GM21723 (cell line): ENCODE measurements around the gene NEIL3.
"Not testable (repeated sequence)": the region's sequence is repeated elsewhere in the genome, so short reads cannot be mapped to it uniquely, and the experiment has no call there.

Experiments used
- ATAC-seq: cut with Tn5 transposase; IDR thresholded peaks from one replicate; pipeline ENCODE4 v1.9.1; 2021; ENCODE audit warnings: mild to moderate bottlenecking, moderate library complexity; ENCODE audit not compliant: unreplicated experiment

The NEIL3 gene

GRCh38 chr4:177301126-177301639, 8.5 kb upstream of the NEIL3 start:
- no peak for ATAC-seq

GRCh38 chr4:177302371-177303100, 7.1 kb upstream of the NEIL3 start:
- no peak for ATAC-seq

- ATAC-seq, result no peak
These were observed 5.6 kb upstream of the NEIL3 start for GRCh38 chr4:177304094-177304493.

GRCh38 chr4:177304864-177305263, 4.8 kb upstream of the NEIL3 start:
- not testable (repeated sequence) for ATAC-seq

GRCh38 chr4:177308125-177308524, 1.5 kb upstream of the NEIL3 start:
- ATAC-seq, result no peak

GRCh38 chr4:177308847-177309521, 690 bp upstream of the NEIL3 start:
- ATAC-seq, result no peak

- ATAC-seq, result no peak
These were observed 1.9 kb downstream of the NEIL3 start for GRCh38 chr4:177311589-177311988.

GRCh38 chr4:177313263-177313662, 3.6 kb downstream of the NEIL3 start:
- ATAC-seq, result no peak

GRCh38 chr4:177315767-177316464, 6.2 kb downstream of the NEIL3 start:
- ATAC-seq, result peak; percentile 50

- ATAC-seq, result no peak
These were observed 11.0 kb downstream of the NEIL3 start for GRCh38 chr4:177320721-177321120.

- ATAC-seq, result no peak
These were observed 12.0 kb downstream of the NEIL3 start for GRCh38 chr4:177321647-177322046.

GRCh38 chr4:177322266-177322665, 12.6 kb downstream of the NEIL3 start:
- ATAC-seq, result no peak

- no peak for ATAC-seq
These were observed 13.2 kb downstream of the NEIL3 start for GRCh38 chr4:177322881-177323280.

GRCh38 chr4:177323416-177323815, 13.7 kb downstream of the NEIL3 start:
- ATAC-seq, result no peak

- no peak for ATAC-seq
These were observed 22.4 kb downstream of the NEIL3 start for GRCh38 chr4:177332119-177332518.

GRCh38 chr4:177339477-177340374, 30.1 kb downstream of the NEIL3 start:
- ATAC-seq, result peak; percentile 97

GRCh38 chr4:177348348-177348747, 38.7 kb downstream of the NEIL3 start:
- no peak for ATAC-seq

GRCh38 chr4:177349191-177349590, 39.5 kb downstream of the NEIL3 start:
- no peak for ATAC-seq

- ATAC-seq, result no peak
These were observed 42.1 kb downstream of the NEIL3 start for GRCh38 chr4:177351622-177352244.

- no peak for ATAC-seq
These were observed 46.5 kb downstream of the NEIL3 start for GRCh38 chr4:177356206-177356605.
